NB4 (cell line): ENCODE results near the gene SMIM21.

Source experiments
- MYC ChIP-seq: IDR thresholded peaks from 2 replicates; pipeline ENCODE4 v1.6.1; 2011; ENCODE audit warnings: low read depth, low read length
- POLR2A ChIP-seq: IDR thresholded peaks from 2 replicates; pipeline ENCODE4 v1.6.1; 2011; ENCODE audit warnings: mild to moderate bottlenecking; ENCODE audit not compliant: insufficient read length; ENCODE audit errors: extremely low read depth
- TF ChIP-seq, protein P1 (sequence below): IDR thresholded peaks from one replicate; pipeline ENCODE4 v1.5.1; 2012; ENCODE audit warnings: low read depth, low read length

- TF ChIP-seq, protein P1, sequence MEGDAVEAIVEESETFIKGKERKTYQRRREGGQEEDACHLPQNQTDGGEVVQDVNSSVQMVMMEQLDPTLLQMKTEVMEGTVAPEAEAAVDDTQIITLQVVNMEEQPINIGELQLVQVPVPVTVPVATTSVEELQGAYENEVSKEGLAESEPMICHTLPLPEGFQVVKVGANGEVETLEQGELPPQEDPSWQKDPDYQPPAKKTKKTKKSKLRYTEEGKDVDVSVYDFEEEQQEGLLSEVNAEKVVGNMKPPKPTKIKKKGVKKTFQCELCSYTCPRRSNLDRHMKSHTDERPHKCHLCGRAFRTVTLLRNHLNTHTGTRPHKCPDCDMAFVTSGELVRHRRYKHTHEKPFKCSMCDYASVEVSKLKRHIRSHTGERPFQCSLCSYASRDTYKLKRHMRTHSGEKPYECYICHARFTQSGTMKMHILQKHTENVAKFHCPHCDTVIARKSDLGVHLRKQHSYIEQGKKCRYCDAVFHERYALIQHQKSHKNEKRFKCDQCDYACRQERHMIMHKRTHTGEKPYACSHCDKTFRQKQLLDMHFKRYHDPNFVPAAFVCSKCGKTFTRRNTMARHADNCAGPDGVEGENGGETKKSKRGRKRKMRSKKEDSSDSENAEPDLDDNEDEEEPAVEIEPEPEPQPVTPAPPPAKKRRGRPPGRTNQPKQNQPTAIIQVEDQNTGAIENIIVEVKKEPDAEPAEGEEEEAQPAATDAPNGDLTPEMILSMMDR, result no peak
- no peak for TF ChIP-seq POLR2A
- no peak for TF ChIP-seq MYC
Observed at GRCh38 chr18:75472396-75472795, 44.9 kb upstream of the SMIM21 start.
